ENCODE results near the gene TMEM132C. TPM values are rescaled to one million over a fixed set of nuclear protein-coding genes. Genes with fewer than 3 reads are reported as not detected.

Gene TMEM132C
- polyA plus RNA-seq, 1 of the 3 experiments (the other 2 are of a cell fraction): not detected

DNA sequence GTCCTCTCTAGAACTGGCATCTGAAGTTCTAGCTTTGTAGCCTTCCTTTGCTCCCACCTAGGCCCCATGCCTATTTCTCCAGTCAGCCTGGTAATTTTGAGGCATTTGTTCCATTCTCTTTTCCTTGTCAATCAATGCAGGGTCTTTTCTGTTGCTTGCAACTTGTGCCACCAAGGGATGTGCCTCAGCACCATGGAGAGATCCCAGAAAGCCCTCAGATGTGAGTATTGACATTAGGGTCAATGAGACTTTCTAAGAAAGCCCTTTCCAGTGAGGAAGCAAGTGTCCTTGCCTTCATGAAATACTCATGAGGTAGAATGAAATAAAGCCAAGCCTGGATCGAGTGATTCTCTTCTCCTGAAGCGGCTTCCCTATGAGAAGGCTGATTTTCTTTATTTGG is 342.9 kb downstream of the TMEM132C start:
- ChIA-PET CTCF (interaction anchor here (1.0 kb wide), 1 partner anchor 26 kb away, joined by 4 read pairs; no protein-coding TSS in a partner anchor), POLR2A (no interaction called here)
- WGBS (ENCODE audit: low lambda C conversion rate): 6% methylated on average over 2 of the region's 2 CpGs
- H3K9me3 ChIP-seq: no peaks in the 10 kb centered on the region
- no peaks in the 10 kb centered on the region; a peak in 1 of 4 replicates for H3K4me1 ChIP-seq (ENCODE audit: control insufficient read depth in 1 of 2, insufficient read depth in 2 of 2, low read depth in 1 of 2, low read length in 1 of 2)
- no peaks in the 10 kb centered on the region for H3K36me3 ChIP-seq (replicated peaks in 1 of 2; ENCODE audit: control insufficient read depth in 1 of 2, insufficient read depth in 2 of 2, low read length in 1 of 2)
- no peak for DNase-seq
- no peak overlapping the region for H3K4me3 ChIP-seq (ENCODE audit: low read depth in 2 of 2, low read length in 1 of 2)
- H3K27ac ChIP-seq (ENCODE audit: low read depth in 2 of 2, low read length in 1 of 2): no peak overlapping the region
- H3K9me2 ChIP-seq: no peaks in the 10 kb centered on the region
- no peak overlapping the region for H3K9ac ChIP-seq
- H4K20me1 ChIP-seq (ENCODE audit: insufficient read depth): no peaks in the 10 kb centered on the region
- TF ChIP-seq ZBTB33 (IDR thresholded peaks at IDR 0.05; ENCODE audit: borderline replicate concordance, low read depth): no peak
- TF ChIP-seq, protein P1, sequence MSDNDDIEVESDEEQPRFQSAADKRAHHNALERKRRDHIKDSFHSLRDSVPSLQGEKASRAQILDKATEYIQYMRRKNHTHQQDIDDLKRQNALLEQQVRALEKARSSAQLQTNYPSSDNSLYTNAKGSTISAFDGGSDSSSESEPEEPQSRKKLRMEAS (IDR thresholded peaks at IDR 0.05; ENCODE audit: low read depth): no peak
- TF ChIP-seq GABPA (IDR thresholded peaks at IDR 0.05; ENCODE audit: low read depth): no peak
- TF ChIP-seq TEAD4 (IDR thresholded peaks at IDR 0.05; ENCODE audit: borderline replicate concordance, insufficient read depth): no peak
- TF ChIP-seq EP300 (IDR thresholded peaks at IDR 0.05; ENCODE audit: borderline replicate concordance in 1 of 2, low read depth in 1 of 2, low read length in 1 of 2): no peak
- TF ChIP-seq MEF2A (IDR thresholded peaks at IDR 0.05; ENCODE audit: borderline replicate concordance, low read depth): no peak
- TF ChIP-seq YY1 (IDR thresholded peaks at IDR 0.05; ENCODE audit: low read depth): no peak
- TF ChIP-seq, protein P2, sequence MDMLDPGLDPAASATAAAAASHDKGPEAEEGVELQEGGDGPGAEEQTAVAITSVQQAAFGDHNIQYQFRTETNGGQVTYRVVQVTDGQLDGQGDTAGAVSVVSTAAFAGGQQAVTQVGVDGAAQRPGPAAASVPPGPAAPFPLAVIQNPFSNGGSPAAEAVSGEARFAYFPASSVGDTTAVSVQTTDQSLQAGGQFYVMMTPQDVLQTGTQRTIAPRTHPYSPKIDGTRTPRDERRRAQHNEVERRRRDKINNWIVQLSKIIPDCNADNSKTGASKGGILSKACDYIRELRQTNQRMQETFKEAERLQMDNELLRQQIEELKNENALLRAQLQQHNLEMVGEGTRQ (IDR thresholded peaks at IDR 0.05; ENCODE audit: borderline replicate concordance, low read depth, low read length): no peak
- no peak for TF ChIP-seq CHD2 (IDR thresholded peaks at IDR 0.05; ENCODE audit: low read length, partially characterized antibody)
- TF ChIP-seq RAD21 (IDR thresholded peaks at IDR 0.05; ENCODE audit: low read length): no peak
- no peak for TF ChIP-seq TCF12 (IDR thresholded peaks at IDR 0.05)
- TF ChIP-seq FOXM1 (IDR thresholded peaks at IDR 0.05; ENCODE audit: low read depth): no peak
- TF ChIP-seq SMC3 (IDR thresholded peaks at IDR 0.05; ENCODE audit: low read depth, low read length): no peak
- no peak for TF ChIP-seq MXI1 (IDR thresholded peaks at IDR 0.05; ENCODE audit: low read depth, low read length)
- TF ChIP-seq RXRA (IDR thresholded peaks at IDR 0.05; ENCODE audit: borderline replicate concordance, low read depth): no peak
- TF ChIP-seq SIN3A (IDR thresholded peaks at IDR 0.05; ENCODE audit: borderline replicate concordance, low read depth, low read length): no peak
- TF ChIP-seq, protein P3, sequence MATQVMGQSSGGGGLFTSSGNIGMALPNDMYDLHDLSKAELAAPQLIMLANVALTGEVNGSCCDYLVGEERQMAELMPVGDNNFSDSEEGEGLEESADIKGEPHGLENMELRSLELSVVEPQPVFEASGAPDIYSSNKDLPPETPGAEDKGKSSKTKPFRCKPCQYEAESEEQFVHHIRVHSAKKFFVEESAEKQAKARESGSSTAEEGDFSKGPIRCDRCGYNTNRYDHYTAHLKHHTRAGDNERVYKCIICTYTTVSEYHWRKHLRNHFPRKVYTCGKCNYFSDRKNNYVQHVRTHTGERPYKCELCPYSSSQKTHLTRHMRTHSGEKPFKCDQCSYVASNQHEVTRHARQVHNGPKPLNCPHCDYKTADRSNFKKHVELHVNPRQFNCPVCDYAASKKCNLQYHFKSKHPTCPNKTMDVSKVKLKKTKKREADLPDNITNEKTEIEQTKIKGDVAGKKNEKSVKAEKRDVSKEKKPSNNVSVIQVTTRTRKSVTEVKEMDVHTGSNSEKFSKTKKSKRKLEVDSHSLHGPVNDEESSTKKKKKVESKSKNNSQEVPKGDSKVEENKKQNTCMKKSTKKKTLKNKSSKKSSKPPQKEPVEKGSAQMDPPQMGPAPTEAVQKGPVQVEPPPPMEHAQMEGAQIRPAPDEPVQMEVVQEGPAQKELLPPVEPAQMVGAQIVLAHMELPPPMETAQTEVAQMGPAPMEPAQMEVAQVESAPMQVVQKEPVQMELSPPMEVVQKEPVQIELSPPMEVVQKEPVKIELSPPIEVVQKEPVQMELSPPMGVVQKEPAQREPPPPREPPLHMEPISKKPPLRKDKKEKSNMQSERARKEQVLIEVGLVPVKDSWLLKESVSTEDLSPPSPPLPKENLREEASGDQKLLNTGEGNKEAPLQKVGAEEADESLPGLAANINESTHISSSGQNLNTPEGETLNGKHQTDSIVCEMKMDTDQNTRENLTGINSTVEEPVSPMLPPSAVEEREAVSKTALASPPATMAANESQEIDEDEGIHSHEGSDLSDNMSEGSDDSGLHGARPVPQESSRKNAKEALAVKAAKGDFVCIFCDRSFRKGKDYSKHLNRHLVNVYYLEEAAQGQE (IDR thresholded peaks at IDR 0.05; ENCODE audit: low read depth, low read length): no peak
- TF ChIP-seq RFX5 (IDR thresholded peaks at IDR 0.05; ENCODE audit: low read length): no peak
- H3K27me3 ChIP-seq (ENCODE audit: insufficient read depth): no peaks in the 10 kb centered on the region
- H3K4me2 ChIP-seq: no peak overlapping the region
- no peak overlapping the region for H2AFZ ChIP-seq (ENCODE audit: low read depth)
- no peaks in the 10 kb centered on the region for H3F3A ChIP-seq (replicated peaks; ENCODE audit: insufficient read depth)
- H3K79me2 ChIP-seq (ENCODE audit: insufficient read depth): no peaks in the 10 kb centered on the region

Data from SK-N-SH (cell line).